ENCODE data around the gene DMXL1. TPM values are rescaled to one million over a fixed set of nuclear protein-coding genes. Genes with fewer than 3 reads are reported as not detected.
A peak's percentile ranks its signal among the peaks of the same experiment; 100 is the strongest.

The DMXL1 gene
- total and polyA plus RNA-seq, 4 experiments from 2014 or later: 10.3 to 37.9 (median 23.5) TPM

GRCh38 chr5:119031905-119032304 is 39.0 kb upstream of the DMXL1 start:
- Mint-ChIP-seq H3K4me3 (peak overlapping the region in 4 of 8 donors; percentile 30 to 71 (median 65)), H3K9me3 (no peaks in the 10 kb centered on the region), H3K27ac (peak overlapping the region in 4 of 7 donors; percentile 54 to 83 (median 65)), H3K36me3 (no peaks in the 10 kb centered on the region), H3K4me1 (peaks cover 12 to 16% (median 14%) of the 10 kb centered on the region in 4 donors), H3K27me3 (no peaks in the 10 kb centered on the region)
- ChIA-PET CTCF (ENCODE audit: partially characterized antibody) (no interaction called here), POLR2A (ENCODE audit: partially characterized antibody) (interaction anchor here (0.6 kb wide), 1 partner anchor 273 kb away, joined by 3 read pairs; no protein-coding TSS in a partner anchor)
- Histone ChIP-seq H3K27ac (ENCODE audit: low read depth, low read length) (no peak overlapping the region), H3K36me3 (ENCODE audit: insufficient read depth, low read length) (no peaks in the 10 kb centered on the region), H3K9me3 (ENCODE audit: control insufficient read depth in 1 of 2, low read length in 2 of 2) (no peaks in the 10 kb centered on the region), H3K27me3 (ENCODE audit: insufficient read depth, low read length) (no peaks in the 10 kb centered on the region), H3K4me3 (ENCODE audit: low read length in 2 of 2) (no peak overlapping the region), H3K4me1 (ENCODE audit: insufficient read depth, low read length) (peaks cover 15% of the 10 kb centered on the region)
- intact Hi-C loops (cut with micrococcal nuclease): no loop called here
- no peak for DNase-seq

- no peaks in the 10 kb centered on the region for H3K27me3 Mint-ChIP-seq
- ChIA-PET CTCF (ENCODE audit: partially characterized antibody) (interaction anchor here (1.0 kb wide), 1 partner anchor 10 kb away, joined by 4 read pairs; no protein-coding TSS in a partner anchor), POLR2A (ENCODE audit: partially characterized antibody) (no interaction called here)
- no peak overlapping the region for H3K27ac Mint-ChIP-seq
- no peaks in the 10 kb centered on the region for H3K9me3 ChIP-seq (ENCODE audit: control insufficient read depth in 1 of 2, low read length in 2 of 2)
- H3K36me3 ChIP-seq (ENCODE audit: insufficient read depth, low read length): no peaks in the 10 kb centered on the region
- DNase-seq: no peak
- H3K4me1 Mint-ChIP-seq: peaks cover 12 to 16% (median 14%) of the 10 kb centered on the region in 4 donors
- H3K4me1 ChIP-seq (ENCODE audit: insufficient read depth, low read length): peaks cover 15% of the 10 kb centered on the region
- no peaks in the 10 kb centered on the region for H3K27me3 ChIP-seq (ENCODE audit: insufficient read depth, low read length)
- intact Hi-C loops (cut with micrococcal nuclease): no loop called here
- no peaks in the 10 kb centered on the region for H3K36me3 Mint-ChIP-seq
- H3K4me3 Mint-ChIP-seq: no peak overlapping the region
- H3K27ac ChIP-seq (ENCODE audit: low read depth, low read length): no peak overlapping the region
- no peaks in the 10 kb centered on the region for H3K9me3 Mint-ChIP-seq
- no peak overlapping the region for H3K4me3 ChIP-seq (ENCODE audit: low read length in 2 of 2)
Measured at GRCh38 chr5:119032656-119033055, 38.2 kb upstream of the DMXL1 start.

- intact Hi-C loops (cut with micrococcal nuclease): no loop called here
- H3K36me3 Mint-ChIP-seq: peaks cover 0 to under 1% of the 10 kb centered on the region in 2 donors
- H3K9me3 ChIP-seq (ENCODE audit: control insufficient read depth in 1 of 2, low read length in 2 of 2): no peaks in the 10 kb centered on the region
- no peaks in the 10 kb centered on the region for H3K27me3 ChIP-seq (ENCODE audit: insufficient read depth, low read length)
- H3K4me1 ChIP-seq (ENCODE audit: insufficient read depth, low read length): peaks cover 15% of the 10 kb centered on the region
- POLR2A ChIA-PET (ENCODE audit: partially characterized antibody): no interaction called here
- H3K27ac Mint-ChIP-seq: no peak overlapping the region
- H3K4me1 Mint-ChIP-seq: peaks cover 12 to 16% (median 14%) of the 10 kb centered on the region in 4 donors
- no peak overlapping the region for H3K4me3 ChIP-seq (ENCODE audit: low read length in 2 of 2)
- no peaks in the 10 kb centered on the region for H3K9me3 Mint-ChIP-seq
- DNase-seq: no peak
- no peak overlapping the region for H3K4me3 Mint-ChIP-seq
- no peaks in the 10 kb centered on the region for H3K27me3 Mint-ChIP-seq
- CTCF ChIA-PET (ENCODE audit: partially characterized antibody): interaction anchor here (1.0 kb wide), 1 partner anchor 10 kb away, joined by 4 read pairs; no protein-coding TSS in a partner anchor
- no peak overlapping the region for H3K27ac ChIP-seq (ENCODE audit: low read depth, low read length)
- no peaks in the 10 kb centered on the region for H3K36me3 ChIP-seq (ENCODE audit: insufficient read depth, low read length)
Measured at GRCh38 chr5:119033135-119033534, 37.8 kb upstream of the DMXL1 start.

- Histone ChIP-seq H3K4me3 (ENCODE audit: low read length in 2 of 2) (no peak overlapping the region), H3K9me3 (ENCODE audit: control insufficient read depth in 1 of 2, low read length in 2 of 2) (no peaks in the 10 kb centered on the region), H3K27me3 (ENCODE audit: insufficient read depth, low read length) (no peaks in the 10 kb centered on the region), H3K36me3 (ENCODE audit: insufficient read depth, low read length) (no peaks in the 10 kb centered on the region), H3K4me1 (ENCODE audit: insufficient read depth, low read length) (peaks cover 9% of the 10 kb centered on the region), H3K27ac (ENCODE audit: low read depth, low read length) (no peak overlapping the region)
- intact Hi-C loops (cut with micrococcal nuclease): no loop called here
- ChIA-PET CTCF (ENCODE audit: partially characterized antibody) (no interaction called here), POLR2A (ENCODE audit: partially characterized antibody) (interaction anchor here (0.7 kb wide), 1 partner anchor 382 kb away, joined by 3 read pairs; no protein-coding TSS in a partner anchor)
- Mint-ChIP-seq H3K27me3 (peaks cover 0 to 1% of the 10 kb centered on the region in 2 donors), H3K9me3 (no peaks in the 10 kb centered on the region), H3K27ac (no peak overlapping the region), H3K4me1 (peaks cover 9 to 10% (median 9%) of the 10 kb centered on the region in 4 donors), H3K36me3 (peaks cover 0 to 5% of the 10 kb centered on the region in 2 donors), H3K4me3 (no peak overlapping the region)
- no peak for DNase-seq
Measured at GRCh38 chr5:119036101-119036762, 34.7 kb upstream of the DMXL1 start.

- H3K4me1 ChIP-seq (ENCODE audit: insufficient read depth, low read length): no peaks in the 10 kb centered on the region
- H3K27ac Mint-ChIP-seq: no peak overlapping the region
Measured at GRCh38 chr5:119037496-119038215, 33.2 kb upstream of the DMXL1 start.

GRCh38 chr5:119048246-119048645 is 22.6 kb upstream of the DMXL1 start:
- H3K27ac Mint-ChIP-seq: no peak overlapping the region
- Histone ChIP-seq H3K4me3 (ENCODE audit: low read length in 2 of 2) (no peak overlapping the region), H3K4me1 (ENCODE audit: insufficient read depth, low read length) (no peaks in the 10 kb centered on the region), H3K36me3 (ENCODE audit: insufficient read depth, low read length) (no peaks in the 10 kb centered on the region), H3K9me3 (ENCODE audit: control insufficient read depth in 1 of 2, low read length in 2 of 2) (no peaks in the 10 kb centered on the region), H3K27ac (ENCODE audit: low read depth, low read length) (no peak overlapping the region), H3K27me3 (ENCODE audit: insufficient read depth, low read length) (no peaks in the 10 kb centered on the region)
- ChIA-PET POLR2A (ENCODE audit: partially characterized antibody) (interaction anchor here (1.6 kb wide), 1 partner anchor 22 kb away, joined by 3 read pairs; no protein-coding TSS in a partner anchor), CTCF (ENCODE audit: partially characterized antibody) (interaction anchor here (1.3 kb wide), 1 partner anchor 9 kb away, joined by 3 read pairs; no protein-coding TSS in a partner anchor)
- H3K27me3 Mint-ChIP-seq: peaks cover 0 to 2% of the 10 kb centered on the region in 2 donors
- no peaks in the 10 kb centered on the region for H3K4me1 Mint-ChIP-seq
- DNase-seq: no peak
- H3K4me3 Mint-ChIP-seq: no peak overlapping the region
- no peaks in the 10 kb centered on the region for H3K9me3 Mint-ChIP-seq
- intact Hi-C loops (cut with micrococcal nuclease): no loop called here
- no peaks in the 10 kb centered on the region for H3K36me3 Mint-ChIP-seq

More at GRCh38 chr5:119037496-119038215, 33.2 kb upstream of the DMXL1 start:
- no peak overlapping the region for H3K4me3 Mint-ChIP-seq
- Histone ChIP-seq H3K27ac (ENCODE audit: low read depth, low read length) (no peak overlapping the region), H3K9me3 (ENCODE audit: control insufficient read depth in 1 of 2, low read length in 2 of 2) (no peaks in the 10 kb centered on the region), H3K4me3 (ENCODE audit: low read length in 2 of 2) (no peak overlapping the region), H3K36me3 (ENCODE audit: insufficient read depth, low read length) (no peaks in the 10 kb centered on the region), H3K27me3 (ENCODE audit: insufficient read depth, low read length) (no peaks in the 10 kb centered on the region)
- POLR2A ChIA-PET (ENCODE audit: partially characterized antibody): no interaction called here
- intact Hi-C loops (cut with micrococcal nuclease): no loop called here
- CTCF ChIA-PET (ENCODE audit: partially characterized antibody): no interaction called here
- DNase-seq: no peak
- H3K36me3 Mint-ChIP-seq: peaks cover 0 to 5% of the 10 kb centered on the region in 2 donors
- no peaks in the 10 kb centered on the region for H3K9me3 Mint-ChIP-seq
- H3K4me1 Mint-ChIP-seq: no peaks in the 10 kb centered on the region
- H3K27me3 Mint-ChIP-seq: peaks cover 0 to 1% of the 10 kb centered on the region in 2 donors

- POLR2A ChIA-PET (ENCODE audit: partially characterized antibody): no interaction called here
- no peaks in the 10 kb centered on the region for H3K9me3 Mint-ChIP-seq
- no peaks in the 10 kb centered on the region for H3K9me3 ChIP-seq (ENCODE audit: control insufficient read depth in 1 of 2, low read length in 2 of 2)
- no peak for DNase-seq
- H3K4me3 Mint-ChIP-seq: no peak overlapping the region
- no peaks in the 10 kb centered on the region for H3K4me1 Mint-ChIP-seq
- H3K36me3 Mint-ChIP-seq: no peaks in the 10 kb centered on the region
- intact Hi-C loops (cut with micrococcal nuclease): no loop called here
- H3K36me3 ChIP-seq (ENCODE audit: insufficient read depth, low read length): no peaks in the 10 kb centered on the region
- H3K4me1 ChIP-seq (ENCODE audit: insufficient read depth, low read length): no peaks in the 10 kb centered on the region
- H3K27ac ChIP-seq (ENCODE audit: low read depth, low read length): no peak overlapping the region
- H3K27me3 ChIP-seq (ENCODE audit: insufficient read depth, low read length): no peaks in the 10 kb centered on the region
- CTCF ChIA-PET (ENCODE audit: partially characterized antibody): no interaction called here
- no peak overlapping the region for H3K4me3 ChIP-seq (ENCODE audit: low read length in 2 of 2)
- peaks cover 0 to 2% of the 10 kb centered on the region in 2 donors for H3K27me3 Mint-ChIP-seq
- peak overlapping the region in 1 of 7 donors; percentile 48 for H3K27ac Mint-ChIP-seq
Measured at GRCh38 chr5:119049824-119050449, 20.9 kb upstream of the DMXL1 start.
